GM21526 (cell line): ENCODE measurements around the gene CMTM8.
"Not testable (repeated sequence)": the region's sequence is repeated elsewhere in the genome, so short reads cannot be mapped to it uniquely, and the experiment has no call there.

ENCODE experiments used
- ATAC-seq: cut with Tn5 transposase; IDR thresholded peaks from one replicate; pipeline ENCODE4 v1.9.1; 2021; ENCODE audit warnings: moderate library complexity; ENCODE audit not compliant: unreplicated experiment, low FRiP score

CMTM8 gene

DNA sequence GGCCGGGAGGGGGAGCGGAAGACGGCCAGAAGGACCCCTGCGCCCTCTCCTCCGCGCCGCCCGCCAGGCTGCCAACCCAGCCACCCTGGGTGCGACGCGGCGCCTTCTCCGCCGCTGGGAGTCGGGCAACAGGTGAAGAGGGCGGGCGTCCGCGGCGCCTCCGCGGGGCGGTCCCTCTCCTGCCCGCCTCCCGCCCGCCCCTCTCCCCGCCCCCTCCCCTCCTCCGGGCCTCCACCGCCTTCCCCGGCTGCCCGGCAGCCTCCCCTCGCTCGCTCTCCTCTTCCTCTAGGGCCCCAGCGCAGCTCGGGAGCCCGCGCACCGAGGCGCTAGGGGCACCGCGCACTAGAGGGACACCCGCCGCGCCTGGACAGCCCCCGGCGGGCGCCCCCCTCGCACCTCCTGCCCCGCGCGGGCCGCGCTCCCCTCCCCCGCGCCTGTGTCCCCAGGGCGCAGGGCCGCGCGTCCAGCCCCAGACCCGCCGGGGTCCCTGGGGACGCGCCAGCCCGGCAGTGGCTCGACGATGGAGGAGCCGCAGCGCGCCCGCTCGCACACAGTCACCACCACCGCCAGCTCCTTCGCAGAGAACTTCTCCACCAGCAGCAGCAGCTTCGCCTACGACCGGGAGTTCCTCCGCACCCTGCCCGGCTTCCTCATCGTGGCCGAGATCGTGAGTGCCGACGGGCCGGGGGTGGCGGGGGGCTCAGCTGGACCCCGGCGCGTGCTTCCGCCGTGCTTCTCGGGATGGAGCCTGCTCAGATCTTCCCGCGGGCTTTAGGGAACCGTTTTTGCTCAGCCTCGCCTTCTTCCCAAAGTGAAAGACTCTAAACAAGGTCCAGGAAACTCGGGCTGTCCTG, at the start of gene CMTM8:
Gene CMTM8, plus strand, starts transcription at position 228 of the 854 bp plus-strand sequence. Its CDS starts 293 bp downstream, at position 521.
- peak; percentile 71 for ATAC-seq

- no peak for ATAC-seq
Measured at GRCh38 chr3:32189693-32190092, 48.8 kb upstream of the CMTM8 start.

GRCh38 chr3:32190556-32190955, 47.9 kb upstream of the CMTM8 start:
- not testable (repeated sequence) for ATAC-seq

- no peak for ATAC-seq
Measured at GRCh38 chr3:32193101-32193500, 45.4 kb upstream of the CMTM8 start.

DNA sequence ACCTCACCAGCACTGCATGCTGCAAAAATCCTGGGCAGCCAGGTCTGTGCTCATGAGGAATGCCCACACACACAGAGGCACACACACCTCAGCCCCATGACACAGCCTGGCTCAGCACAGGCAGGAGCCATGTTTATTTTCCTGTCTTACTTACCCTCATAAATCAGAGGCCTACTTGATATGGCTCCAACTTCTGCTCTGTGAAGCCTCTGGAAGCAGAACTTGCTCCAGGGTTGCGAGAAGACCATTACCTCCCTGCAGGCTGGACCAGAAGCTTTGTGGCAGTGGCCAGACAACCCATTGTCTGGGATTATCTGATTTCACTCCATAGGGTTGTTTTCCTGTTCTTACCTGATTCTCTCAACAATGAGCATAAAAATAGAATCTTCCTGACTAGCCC, 43.8 kb upstream of the CMTM8 start:
- no peak for ATAC-seq

GRCh38 chr3:32195995-32196540, 42.4 kb upstream of the CMTM8 start:
- ATAC-seq: no peak

DNA sequence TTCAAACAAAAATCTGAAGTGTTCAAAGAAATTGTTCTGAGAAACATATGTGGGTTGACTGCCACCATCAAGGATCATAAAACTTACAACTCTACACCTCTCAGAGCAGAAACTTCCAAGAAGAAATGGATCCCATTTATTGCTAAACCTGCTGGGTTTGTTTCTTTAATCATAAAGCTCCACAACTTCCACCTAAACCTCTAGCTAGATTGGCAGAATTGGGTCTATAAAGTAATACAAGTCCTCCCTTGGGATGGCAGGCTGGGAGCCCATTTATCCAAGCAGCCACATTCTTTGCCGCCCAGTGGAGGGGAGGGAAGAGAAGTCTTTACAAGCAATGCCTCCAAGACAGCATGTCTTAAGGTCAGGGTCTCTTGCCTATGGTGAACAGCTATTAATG, 40.5 kb upstream of the CMTM8 start:
- ATAC-seq: no peak

DNA sequence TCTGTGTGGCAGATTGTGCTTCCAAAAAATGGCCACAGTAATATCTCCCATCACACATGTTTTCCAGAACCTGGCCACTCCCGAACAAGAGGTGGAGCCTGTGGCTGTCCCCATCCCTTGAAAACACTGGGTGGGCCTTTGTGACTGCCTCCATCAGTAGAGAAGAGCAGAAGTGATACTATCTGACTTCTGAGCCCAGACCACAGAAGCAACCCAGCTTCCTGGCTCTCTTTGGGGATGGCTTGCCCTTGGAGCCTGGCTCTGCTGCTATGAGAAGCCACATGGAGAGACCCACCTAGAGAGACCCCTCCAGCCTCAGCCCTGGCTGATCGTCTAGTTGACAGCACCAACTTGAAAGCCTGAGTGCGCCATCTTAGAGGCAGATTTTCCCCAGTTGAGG, 39.8 kb upstream of the CMTM8 start:
- no peak for ATAC-seq

DNA sequence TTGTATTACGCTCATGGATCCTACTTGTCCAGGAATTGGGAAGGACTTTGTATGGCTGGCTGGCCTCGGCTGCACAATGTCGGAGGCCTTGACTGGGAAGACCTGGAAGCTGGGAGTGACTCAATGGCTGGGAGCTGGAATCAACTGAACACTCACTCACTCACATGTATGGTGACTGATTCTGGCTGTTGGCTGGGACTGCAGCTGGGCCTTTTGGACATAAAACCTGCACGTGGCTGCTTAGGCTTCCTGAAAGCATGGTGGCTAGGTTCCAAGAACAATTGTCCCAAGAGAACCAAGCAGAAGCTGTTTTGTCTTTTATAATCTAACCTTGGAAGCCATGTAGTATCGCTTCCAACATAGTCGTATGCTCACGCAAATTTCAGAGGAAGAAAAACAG, 38.0 kb upstream of the CMTM8 start:
- ATAC-seq: no peak

- ATAC-seq: no peak
Measured at GRCh38 chr3:32200992-32201758, 37.3 kb upstream of the CMTM8 start.

- no peak for ATAC-seq
Measured at GRCh38 chr3:32202496-32202895, 36.0 kb upstream of the CMTM8 start.

DNA sequence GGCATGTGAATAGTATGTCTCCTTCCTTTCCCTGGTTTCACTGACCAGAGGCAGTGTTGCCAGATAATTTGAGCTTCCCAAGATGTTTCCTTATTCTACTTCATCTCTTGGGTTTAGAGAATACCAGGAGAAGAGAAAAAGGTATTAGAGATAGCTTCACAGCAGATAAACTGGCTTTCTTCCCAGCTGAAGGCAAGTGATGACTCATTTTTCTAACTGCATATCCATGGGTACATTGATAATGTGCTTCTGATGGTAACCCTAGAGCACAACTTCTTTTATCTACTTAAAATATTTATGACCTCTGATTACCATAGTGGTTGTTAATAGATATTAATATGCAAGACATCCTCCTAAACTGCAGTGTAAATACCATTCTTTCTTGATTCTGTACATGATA, 34.6 kb upstream of the CMTM8 start:
- ATAC-seq: no peak

GRCh38 chr3:32208447-32208846, 30.0 kb upstream of the CMTM8 start:
- ATAC-seq: no peak

- no peak for ATAC-seq
Measured at GRCh38 chr3:32215185-32215584, 23.3 kb upstream of the CMTM8 start.

GRCh38 chr3:32216172-32216783, 22.2 kb upstream of the CMTM8 start:
- no peak for ATAC-seq

- no peak for ATAC-seq
Measured at GRCh38 chr3:32217339-32217738, 21.1 kb upstream of the CMTM8 start.

DNA sequence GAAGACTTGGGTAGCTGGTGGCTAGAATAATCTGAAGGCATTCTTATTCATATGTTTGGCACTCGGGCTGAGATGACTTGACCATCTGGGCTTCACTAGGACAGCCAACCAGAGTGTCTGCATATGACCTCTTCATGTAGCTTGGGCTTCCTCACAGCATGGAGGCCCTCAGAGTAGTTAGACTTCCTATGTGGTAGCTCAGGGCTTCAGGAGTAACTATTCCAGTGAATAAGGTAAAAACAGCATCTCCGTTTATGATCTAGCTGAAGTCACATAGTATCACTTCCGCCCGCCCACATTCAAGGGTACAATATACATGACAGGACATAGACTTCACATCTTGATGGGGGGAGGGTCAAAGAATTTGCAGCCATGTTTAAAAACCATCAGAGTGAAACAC, 18.9 kb upstream of the CMTM8 start:
- ATAC-seq: no peak

DNA sequence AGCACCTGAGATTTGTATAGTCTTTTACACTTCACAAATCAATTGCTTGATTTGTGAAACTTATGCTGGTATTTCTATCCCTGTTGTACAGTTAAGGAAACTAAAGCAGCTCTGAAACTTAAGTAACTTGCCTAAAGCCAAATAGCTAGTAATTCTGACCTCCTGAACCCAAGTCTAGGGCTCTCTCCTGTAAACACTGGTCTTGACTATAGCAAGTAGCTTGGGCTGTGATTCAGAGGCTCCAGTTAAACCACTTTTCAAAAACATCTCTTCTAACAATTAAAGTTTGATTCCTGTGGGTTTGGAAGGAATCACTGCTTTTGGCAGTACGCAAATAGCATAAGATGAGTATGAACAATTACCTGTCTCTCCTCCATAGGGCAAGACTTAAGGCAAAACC, 18.5 kb upstream of the CMTM8 start:
- no peak for ATAC-seq

DNA sequence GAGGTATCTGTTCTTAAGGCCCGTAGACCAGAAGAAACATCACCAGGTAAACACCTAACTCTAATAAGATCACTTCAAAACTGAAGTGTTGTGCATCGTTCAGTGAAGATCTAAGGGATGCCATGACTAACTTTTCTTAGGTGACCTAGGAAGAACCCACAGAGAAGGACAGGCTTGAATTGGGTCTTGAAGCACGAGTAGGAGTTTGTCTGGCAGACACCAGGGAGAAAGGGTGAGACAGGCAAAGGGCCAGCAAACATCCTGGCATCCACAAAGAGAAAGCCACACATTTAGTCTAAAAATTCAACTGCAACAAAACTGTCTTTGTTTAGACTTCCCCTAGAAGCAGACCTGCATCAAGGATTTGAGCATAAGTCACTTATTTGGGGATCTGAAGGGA, 15.5 kb upstream of the CMTM8 start:
- ATAC-seq: no peak

- no peak for ATAC-seq
Measured at GRCh38 chr3:32224016-32224516, 14.4 kb upstream of the CMTM8 start.
